ENCODE measurements around the gene CLCN2. TPM values are rescaled to one million over a fixed set of nuclear protein-coding genes. Genes with fewer than 3 reads are reported as not detected.

Gene CLCN2
- polyA plus RNA-seq, 1 donor from 2014 or later: 13.4 TPM

- peak overlapping the region; percentile 84 for H3K4me2 ChIP-seq (ENCODE audit: low read length)
- no peaks in the 10 kb centered on the region for H3K27me3 ChIP-seq (ENCODE audit: insufficient read depth, low read depth, low read length)
- peak overlapping the region; percentile 90 for H3K9ac ChIP-seq (ENCODE audit: low read length)
- H3F3A ChIP-seq (ENCODE audit: insufficient read depth, low read length, poor library complexity, severe bottlenecking): no peaks in the 10 kb centered on the region
- H3K4me3 ChIP-seq (ENCODE audit: low read length): peak overlapping the region; percentile 70
- H3K79me2 ChIP-seq (replicated peaks; ENCODE audit: insufficient read depth, low read length): peaks cover 16% of the 10 kb centered on the region
- H3K27ac ChIP-seq (ENCODE audit: low read length): peak overlapping the region; percentile 87
- no peaks in the 10 kb centered on the region for H3K36me3 ChIP-seq (ENCODE audit: insufficient read depth, low read length)
- no peaks in the 10 kb centered on the region for H3K9me3 ChIP-seq (ENCODE audit: low read length)
- H4K20me1 ChIP-seq (ENCODE audit: insufficient read depth): no peaks in the 10 kb centered on the region
- H3K9me2 ChIP-seq (ENCODE audit: insufficient read depth, low read length): no peaks in the 10 kb centered on the region
- peak overlapping the region; percentile 60 for H2AFZ ChIP-seq (ENCODE audit: low read depth, low read length)
- TF ChIP-seq, protein P1, sequence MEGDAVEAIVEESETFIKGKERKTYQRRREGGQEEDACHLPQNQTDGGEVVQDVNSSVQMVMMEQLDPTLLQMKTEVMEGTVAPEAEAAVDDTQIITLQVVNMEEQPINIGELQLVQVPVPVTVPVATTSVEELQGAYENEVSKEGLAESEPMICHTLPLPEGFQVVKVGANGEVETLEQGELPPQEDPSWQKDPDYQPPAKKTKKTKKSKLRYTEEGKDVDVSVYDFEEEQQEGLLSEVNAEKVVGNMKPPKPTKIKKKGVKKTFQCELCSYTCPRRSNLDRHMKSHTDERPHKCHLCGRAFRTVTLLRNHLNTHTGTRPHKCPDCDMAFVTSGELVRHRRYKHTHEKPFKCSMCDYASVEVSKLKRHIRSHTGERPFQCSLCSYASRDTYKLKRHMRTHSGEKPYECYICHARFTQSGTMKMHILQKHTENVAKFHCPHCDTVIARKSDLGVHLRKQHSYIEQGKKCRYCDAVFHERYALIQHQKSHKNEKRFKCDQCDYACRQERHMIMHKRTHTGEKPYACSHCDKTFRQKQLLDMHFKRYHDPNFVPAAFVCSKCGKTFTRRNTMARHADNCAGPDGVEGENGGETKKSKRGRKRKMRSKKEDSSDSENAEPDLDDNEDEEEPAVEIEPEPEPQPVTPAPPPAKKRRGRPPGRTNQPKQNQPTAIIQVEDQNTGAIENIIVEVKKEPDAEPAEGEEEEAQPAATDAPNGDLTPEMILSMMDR (IDR thresholded peaks at IDR 0.05; ENCODE audit: poor library complexity, severe bottlenecking): no peak
- no peak for TF ChIP-seq RAD21 (conservative IDR thresholded peaks at IDR 0.05)
- TF ChIP-seq EP300 (conservative IDR thresholded peaks at IDR 0.05; ENCODE audit: poor library complexity, severe bottlenecking): no peak
- no peak for TF ChIP-seq REST (IDR thresholded peaks at IDR 0.05; ENCODE audit: borderline replicate concordance)
- no peak for TF ChIP-seq MXI1 (conservative IDR thresholded peaks at IDR 0.05; ENCODE audit: poor library complexity, severe bottlenecking)
- no peak for TF ChIP-seq POLR2AphosphoS5 (IDR thresholded peaks at IDR 0.05)
- no peak for TF ChIP-seq EZH2 (IDR thresholded peaks at IDR 0.05; ENCODE audit: borderline replicate concordance, insufficient read depth, low read length, poor library complexity, severe bottlenecking)
- TF ChIP-seq SMC3 (conservative IDR thresholded peaks at IDR 0.05; ENCODE audit: poor library complexity): no peak
- no peak for TF ChIP-seq TAF1 (IDR thresholded peaks at IDR 0.05; ENCODE audit: low read depth)
Measured at GRCh38 chr3:184361932-184362667, 695 bp upstream of the CLCN2 start.

DNA sequence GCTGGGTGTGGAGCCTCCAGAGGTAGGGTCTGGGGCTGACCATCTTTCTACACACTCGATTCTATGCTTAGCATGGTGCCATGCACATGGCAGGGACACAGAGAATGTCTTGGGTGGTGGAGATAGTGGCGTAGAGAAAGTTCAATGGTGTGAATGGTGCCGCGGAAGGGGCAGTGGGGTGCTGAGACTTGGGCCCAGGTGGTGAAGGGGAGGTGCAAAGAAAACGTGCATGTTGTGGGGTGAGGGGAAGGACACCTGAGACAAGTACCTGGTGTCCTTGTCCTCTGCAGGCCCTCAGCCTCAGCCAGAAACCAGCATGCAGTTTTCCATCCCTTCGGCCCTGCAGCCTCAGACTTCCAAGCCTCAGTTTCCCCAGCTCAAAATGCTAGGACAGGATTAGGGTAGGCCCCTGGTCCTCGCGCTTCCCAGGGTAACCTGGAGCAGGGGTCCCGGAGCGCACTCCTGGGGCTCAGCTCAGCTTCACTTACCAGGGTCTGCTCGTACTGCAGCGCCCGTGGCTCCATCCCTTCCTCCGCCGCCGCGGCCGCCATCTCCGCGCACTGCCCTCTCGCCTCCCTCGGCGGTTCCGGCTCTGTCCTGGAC is 375 bp downstream of the CLCN2 start:
- Histone ChIP-seq H2AFZ (ENCODE audit: low read depth, low read length) (peak overlapping the region; percentile 8), H3K27ac (ENCODE audit: low read length) (no peak overlapping the region), H3F3A (ENCODE audit: insufficient read depth, low read length, poor library complexity, severe bottlenecking) (no peaks in the 10 kb centered on the region), H3K79me2 (replicated peaks; ENCODE audit: insufficient read depth, low read length) (peaks cover 16% of the 10 kb centered on the region), H3K9me2 (ENCODE audit: insufficient read depth, low read length) (no peaks in the 10 kb centered on the region), H3K9ac (ENCODE audit: low read length) (peak overlapping the region; percentile 90), H3K36me3 (ENCODE audit: insufficient read depth, low read length) (no peaks in the 10 kb centered on the region), H3K27me3 (ENCODE audit: insufficient read depth, low read depth, low read length) (no peaks in the 10 kb centered on the region), H3K4me3 (ENCODE audit: low read length) (peak overlapping the region; percentile 70), H4K20me1 (ENCODE audit: insufficient read depth) (no peaks in the 10 kb centered on the region), H3K4me2 (ENCODE audit: low read length) (peak overlapping the region; percentile 82), H3K9me3 (ENCODE audit: low read length) (no peaks in the 10 kb centered on the region)
- no peak for TF ChIP-seq MXI1 (conservative IDR thresholded peaks at IDR 0.05; ENCODE audit: poor library complexity, severe bottlenecking)
- no peak for TF ChIP-seq RAD21 (conservative IDR thresholded peaks at IDR 0.05)
- TF ChIP-seq, protein P1 (IDR thresholded peaks at IDR 0.05; ENCODE audit: poor library complexity, severe bottlenecking): no peak
- TF ChIP-seq SMC3 (conservative IDR thresholded peaks at IDR 0.05; ENCODE audit: poor library complexity): no peak
- no peak for TF ChIP-seq EP300 (conservative IDR thresholded peaks at IDR 0.05; ENCODE audit: poor library complexity, severe bottlenecking)
- no peak for TF ChIP-seq POLR2AphosphoS5 (IDR thresholded peaks at IDR 0.05)
- peak; percentile 35 for TF ChIP-seq REST (IDR thresholded peaks at IDR 0.05; ENCODE audit: borderline replicate concordance)
- TF ChIP-seq EZH2 (IDR thresholded peaks at IDR 0.05; ENCODE audit: borderline replicate concordance, insufficient read depth, low read length, poor library complexity, severe bottlenecking): no peak
